H1 (cell line): Measurements from ENCODE around the gene KCTD16. TPM values are rescaled to one million over a fixed set of nuclear protein-coding genes. Genes with fewer than 3 reads are reported as not detected.

Experiments used
- CTCF ChIA-PET: fragments of 300-600 bp; sonication (Branson Sonifier 250); formaldehyde crosslinking; loops from one replicate; lab custom pipeline; 2021; ENCODE audit not compliant: partially characterized antibody; lab: Charles Lee
- POLR2A ChIA-PET: fragments of 300-600 bp; sonication (Branson Sonifier 250); formaldehyde crosslinking; loops from one replicate; lab custom pipeline; 2021; ENCODE audit warnings: inconsistent platforms; ENCODE audit not compliant: partially characterized antibody; lab: Charles Lee
- DNase-seq, 2 experiments: peaks; one replicate each; pipeline versions ENCODE4 v3.0.0 to v3.0.0-alpha.2; 2010 to 2022; ENCODE audit warnings: low spot score in 2 of 2, low read depth in 1 of 2, mixed read lengths in 1 of 2
- FAIRE-seq: peaks from 2 replicates; lab custom pipeline; 2011; peaks lifted over from hg19 to GRCh38; lab: Jason Lieb, UNC
- H2AFZ ChIP-seq: 2 replicates; pipeline ENCODE4 v1.8.1; 2012; ENCODE audit warnings: low read length, inconsistent platforms
- H2AK5ac ChIP-seq: 2 replicates; pipeline ENCODE4 v1.6.1; 2013; ENCODE audit warnings: low read depth, low read length
- H2BK120ac ChIP-seq: replicated peaks from 2 replicates; pipeline ENCODE3; 2013; ENCODE audit warnings: low read depth, low read length, inconsistent platforms
- H2BK12ac ChIP-seq: 2 replicates; pipeline ENCODE4 v1.6.1; 2013; ENCODE audit warnings: low read depth, low read length
- H2BK15ac ChIP-seq: 2 replicates; pipeline ENCODE4 v1.6.1; 2013; ENCODE audit warnings: low read length
- H2BK20ac ChIP-seq: 2 replicates; pipeline ENCODE4 v1.6.1; 2013; ENCODE audit warnings: low read length
- H2BK5ac ChIP-seq: 2 replicates; pipeline ENCODE4 v1.6.1; 2013; ENCODE audit warnings: low read depth, low read length
- H3K14ac ChIP-seq: 2 replicates; pipeline ENCODE4 v1.6.1; 2013; ENCODE audit warnings: inconsistent platforms; ENCODE audit not compliant: insufficient read length
- H3K18ac ChIP-seq: 2 replicates; pipeline ENCODE4 v1.6.1; 2013; ENCODE audit warnings: low read length; ENCODE audit errors: extremely low read depth
- H3K23ac ChIP-seq: 2 replicates; pipeline ENCODE4 v1.6.1; 2013; ENCODE audit warnings: inconsistent platforms; ENCODE audit not compliant: insufficient read length
- H3K23me2 ChIP-seq: 2 replicates; pipeline ENCODE4 v1.6.1; 2013; ENCODE audit warnings: low read depth, low read length
- H3K27ac ChIP-seq: 2 replicates; pipeline ENCODE4 v1.6.1; 2011; ENCODE audit warnings: low read depth, low read length, inconsistent platforms
- H3K27me3 ChIP-seq, 4 experiments: replicated peaks in 1 of 4; 1 replicate in 1 of 4; 2 replicates in 3 of 4; pipeline versions ENCODE4 v1.6.1 to v1.8.1; 2011 to 2013; ENCODE audit warnings: low read length in 3 of 4, mild to moderate bottlenecking in 3 of 4, inconsistent platforms in 2 of 4, mixed read lengths in 2 of 4, moderate library complexity in 1 of 4; ENCODE audit not compliant: control insufficient read depth in 3 of 4, insufficient read depth in 3 of 4; ENCODE audit errors: extremely low read depth in 1 of 4
- H3K36me3 ChIP-seq, 4 experiments: 2 replicates each; pipeline versions ENCODE4 v1.6.1 to v1.8.1; 2011 to 2013; ENCODE audit warnings: mild to moderate bottlenecking in 4 of 4, low read length in 3 of 4, moderate library complexity in 2 of 4, control low read depth in 1 of 4, inconsistent platforms in 1 of 4; ENCODE audit not compliant: insufficient read depth in 4 of 4, control insufficient read depth in 2 of 4
- H3K4ac ChIP-seq: replicated peaks from 2 replicates; pipeline ENCODE3; 2013; ENCODE audit warnings: low read length, low read depth, mixed read lengths, inconsistent platforms; ENCODE audit not compliant: insufficient read length
- H3K4me1 ChIP-seq, 4 experiments: replicated peaks in 1 of 4; 1 replicate in 1 of 4; 2 replicates in 3 of 4; pipeline versions ENCODE4 v1.6.1 to v1.8.1; 2011 to 2013; ENCODE audit warnings: low read length in 3 of 4, inconsistent platforms in 2 of 4, mixed read lengths in 1 of 4; ENCODE audit not compliant: insufficient read depth in 4 of 4, control insufficient read depth in 3 of 4
- H3K4me2 ChIP-seq, 2 experiments: 2 replicates each; pipeline versions ENCODE4 v1.6.1 to v1.8.1; 2011 to 2013; ENCODE audit warnings: low read depth in 2 of 2, low read length in 2 of 2, control low read depth in 1 of 2, inconsistent platforms in 1 of 2, mild to moderate bottlenecking in 1 of 2; ENCODE audit not compliant: insufficient read depth in 1 of 2
- H3K4me3 ChIP-seq, 4 experiments: fragments of 200-600, 300-600 bp in 1 of 4; sonication (generic), shearing (Covaris generic), sonication (Bioruptor Twin) in 1 of 4; 2 replicates each; pipeline versions ENCODE4 v1.5.1 to v1.8.1; 2011 to 2016; ENCODE audit warnings: low read length in 4 of 4, low read depth in 3 of 4, control low read depth in 2 of 4, inconsistent platforms in 2 of 4, mild to moderate bottlenecking in 2 of 4, mixed read lengths in 1 of 4, moderate library complexity in 1 of 4; ENCODE audit not compliant: insufficient read depth in 2 of 4; ENCODE audit errors: extremely low read depth in 1 of 4
- H3K56ac ChIP-seq: replicated peaks from 2 replicates; pipeline ENCODE3; 2013; ENCODE audit warnings: low read depth, mild to moderate bottlenecking, mixed read lengths, low read length, inconsistent platforms; ENCODE audit not compliant: insufficient read length
- H3K79me1 ChIP-seq: 2 replicates; pipeline ENCODE4 v1.6.1; 2013; ENCODE audit warnings: low read depth, low read length, control low read depth
- H3K79me2 ChIP-seq, 2 experiments: 2 replicates each; pipeline versions ENCODE4 v1.6.1 to v1.8.1; 2012 to 2013; ENCODE audit warnings: low read length in 2 of 2, mild to moderate bottlenecking in 2 of 2, inconsistent platforms in 1 of 2; ENCODE audit not compliant: insufficient read depth in 2 of 2, control insufficient read depth in 1 of 2
- H3K9ac ChIP-seq, 4 experiments: replicated peaks in 1 of 4; 1 replicate in 1 of 4; 2 replicates in 3 of 4; pipeline versions ENCODE4 v1.6.1 to v1.8.1; 2011 to 2013; ENCODE audit warnings: low read depth in 3 of 4, low read length in 3 of 4, control low read depth in 2 of 4, mild to moderate bottlenecking in 2 of 4, moderate library complexity in 2 of 4, inconsistent platforms in 1 of 4; ENCODE audit errors: extremely low read depth in 1 of 4
- H3K9me3 ChIP-seq, 2 experiments: 2 replicates each; pipeline versions ENCODE4 v1.6.1 to v1.8.1; 2012 to 2013; ENCODE audit warnings: mild to moderate bottlenecking in 2 of 2, moderate library complexity in 2 of 2, control low read depth in 1 of 2, inconsistent platforms in 1 of 2, low read depth in 1 of 2, low read length in 1 of 2, mixed read lengths in 1 of 2; ENCODE audit not compliant: insufficient read depth in 2 of 2
- H4K20me1 ChIP-seq, 2 experiments: replicated peaks in 1 of 2; 2 replicates each; pipeline versions ENCODE3 to v1.8.1; 2011 to 2013; ENCODE audit warnings: inconsistent platforms in 2 of 2, low read length in 2 of 2, mild to moderate bottlenecking in 1 of 2; ENCODE audit not compliant: insufficient read depth in 2 of 2, control insufficient read depth in 1 of 2
- H4K5ac ChIP-seq: 2 replicates; pipeline ENCODE4 v1.6.1; 2013; ENCODE audit warnings: low read length, low read depth, mixed read lengths, inconsistent platforms; ENCODE audit not compliant: insufficient read length
- H4K8ac ChIP-seq: 2 replicates; pipeline ENCODE4 v1.8.0; 2013; ENCODE audit warnings: mild to moderate bottlenecking, moderate library complexity, low read length, inconsistent platforms; ENCODE audit not compliant: insufficient read depth; ENCODE audit errors: extremely low read depth
- H4K91ac ChIP-seq: replicated peaks from 2 replicates; pipeline ENCODE3; 2013; ENCODE audit warnings: low read length, mixed read lengths, inconsistent platforms; ENCODE audit not compliant: insufficient read length
- BACH1 ChIP-seq: IDR thresholded peaks from 2 replicates; pipeline ENCODE4 v1.6.1; 2012; ENCODE audit warnings: low read length, improper control_type of control experiment
- BCL11A ChIP-seq, 2 experiments: IDR thresholded peaks; one replicate each; pipeline ENCODE4 v1.6.1; 2011; ENCODE audit warnings: low read depth in 2 of 2, low read length in 2 of 2, mild to moderate bottlenecking in 2 of 2
- CBX5 ChIP-seq: fragments of 300-800, 300-1000 bp; sonication (generic); IDR thresholded peaks from 2 replicates; pipeline ENCODE4 v1.7.1; 2016; ENCODE audit warnings: antibody characterized with exemption, low read length, low read depth
- CEBPB ChIP-seq: IDR thresholded peaks from 2 replicates; pipeline ENCODE4 v1.6.1; 2012; ENCODE audit warnings: low read depth, low read length
- EZH2 ChIP-seq: fragments of 200-600 bp; sonication (generic); IDR thresholded peaks from 2 replicates; pipeline ENCODE4 v1.7.1; 2012; ENCODE audit warnings: low read depth, mild to moderate bottlenecking, moderate library complexity, low read length, inconsistent platforms; ENCODE audit not compliant: severe bottlenecking
- GABPA ChIP-seq: IDR thresholded peaks from 2 replicates; pipeline ENCODE4 v1.6.1; 2011; ENCODE audit warnings: mild to moderate bottlenecking, low read length, moderate library complexity, borderline replicate concordance; ENCODE audit not compliant: insufficient read depth
- POU5F1 ChIP-seq: IDR thresholded peaks from 2 replicates; pipeline ENCODE4 v1.6.1; 2011; ENCODE audit warnings: low read depth, mild to moderate bottlenecking, low read length, moderate library complexity
- RFX5 ChIP-seq: IDR thresholded peaks from 2 replicates; pipeline ENCODE4 v1.6.1; 2011; ENCODE audit warnings: low read depth, low read length, improper control_type of control experiment, borderline replicate concordance
- SP4 ChIP-seq: IDR thresholded peaks from 2 replicates; pipeline ENCODE4 v1.6.1; 2012; ENCODE audit warnings: low read length, inconsistent platforms
- TAF1 ChIP-seq: IDR thresholded peaks from 2 replicates; pipeline ENCODE4 v1.6.1; 2011; ENCODE audit warnings: mild to moderate bottlenecking, low read depth, low read length
- TAF7 ChIP-seq: optimal IDR thresholded peaks from 2 replicates; pipeline ENCODE3; 2011; ENCODE audit warnings: low read depth, mild to moderate bottlenecking, inconsistent platforms, low read length, moderate library complexity, borderline replicate concordance
- WGBS, 2 experiments: shearing (Covaris generic) in 1 of 2; methylation state at CpG; one replicate each; pipeline versions ENCODE4 v1.1.6 to v1.1.7; 2013 to 2015; ENCODE audit warnings: low lambda C conversion rate in 2 of 2, mixed read lengths in 2 of 2, inconsistent platforms in 1 of 2, low coverage in 1 of 2, missing lambda C conversion rate in 1 of 2; ENCODE audit not compliant: insufficient replicate concordance in 2 of 2, insufficient coverage in 1 of 2, insufficient read length in 1 of 2; ENCODE audit errors: extremely low coverage in 1 of 2, missing lambda C conversion rate in 1 of 2; 5-methylcytosine and 5-hydroxymethylcytosine counted together
- polyA plus RNA-seq, 7 experiments: library from polyadenylated mRNA; depleted of rRNA in 3 of 7; stranded (reverse) in 5 of 7; unstranded in 2 of 7; fragments of >200 nt in 5 of 7; fragments of 200-250 nt in 2 of 7; gene quantifications; 1 replicate in 5 of 7; 2 replicates in 1 of 7; 4 replicates in 1 of 7; pipeline versions ENCODE4 v1.2.1 to v1.2.3, GENCODE V29; 2011 to 2013; ENCODE audit warnings: missing spikeins in 2 of 7, mixed read lengths in 2 of 7
- total RNA-seq: library from RNA; stranded (reverse); fragmentation: NEBNext Ultra II Directional; extraction: Animal tissue kit (Norgen Biotek cat#: 25700); gene quantifications from 2 replicates; pipeline ENCODE4 v1.2.1, GENCODE V29; 2021
- TF ChIP-seq, protein P1 (sequence below): IDR thresholded peaks from 2 replicates; pipeline ENCODE4 v1.6.1; 2011; ENCODE audit warnings: low read length, improper control_type of control experiment
- TF ChIP-seq, protein P2 (sequence below): IDR thresholded peaks from 2 replicates; pipeline ENCODE4 v1.6.1; 2012; ENCODE audit warnings: inconsistent platforms

The KCTD16 gene
- total and polyA plus RNA-seq, 2 of the 8 experiments (the other 6 are each of a cell fraction or from before 2014, with no cell fraction given) = 0.03 to 0.24 TPM

DNA sequence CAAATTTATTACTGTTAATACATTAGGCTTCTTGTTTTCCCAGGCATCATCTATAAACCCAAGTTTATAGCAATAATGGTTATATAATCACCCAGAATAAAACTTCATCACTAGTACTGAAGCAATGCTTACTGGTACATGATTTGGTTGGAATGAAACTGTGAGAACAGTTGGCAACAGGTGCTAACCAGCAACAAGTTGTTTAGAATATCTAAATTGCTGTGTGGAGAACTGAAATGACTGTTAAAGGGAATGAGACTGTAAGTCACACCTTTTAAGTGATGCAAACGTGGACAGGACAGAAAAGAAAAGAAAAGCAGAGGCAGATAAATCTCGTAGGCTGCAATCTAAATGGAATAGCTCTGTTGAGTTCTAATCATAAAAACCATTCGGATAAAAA is 2.7 kb upstream of the KCTD16 start:
- Histone ChIP-seq H3K14ac (no peak overlapping the region), H3K23me2 (peaks cover 3% of the 10 kb centered on the region; the same call in 1 of the 2 replicates), H3K4me1 (peaks cover 0 to 5% (median 0%) of the 10 kb centered on the region in 4 experiments; a peak in 2 of 7 replicates), H3K4me3 (no peak overlapping the region), H3K27me3 (no peaks in the 10 kb centered on the region), H3K79me2 (peaks cover 0 to 23% of the 10 kb centered on the region in 2 experiments; a peak in 2 of 4 replicates), H2BK15ac (no peak overlapping the region), H2BK20ac (no peak overlapping the region), H4K20me1 (no peaks in the 10 kb centered on the region), H2AFZ (no peak overlapping the region), H4K8ac (no peak overlapping the region), H3K27ac (no peak overlapping the region), H3K23ac (no peak overlapping the region), H2BK5ac (no peak overlapping the region), H3K79me1 (0 out of 2 replicates have a peak, but pooled peaks cover 2% of the 10 kb centered on the region), H3K9ac (no peak overlapping the region), H3K36me3 (peaks cover 9 to 47% (median 13%) of the 10 kb centered on the region in 4 experiments), H3K18ac (no peak overlapping the region), H3K56ac (no peak overlapping the region), H2BK120ac (no peak overlapping the region), H3K4ac (no peak overlapping the region), H3K4me2 (no peak overlapping the region), H4K91ac (no peak overlapping the region), H3K9me3 (no peaks in the 10 kb centered on the region), H2BK12ac (no peak overlapping the region), H2AK5ac (no peak overlapping the region), H4K5ac (no peak overlapping the region)
- 85% methylated on average over 3 of the region's 3 CpGs; no CpG with 5 or more reads in 1 of the 2 experiments for WGBS, 2 experiments
- no peak for FAIRE-seq
- ChIA-PET CTCF (no interaction called here), POLR2A (no interaction called here)
- no peak for DNase-seq
- TF ChIP-seq CEBPB (no peak), TAF7 (no peak), RFX5 (no peak), BCL11A (IDR thresholded peaks at IDR 0.05; ENCODE audit: low read depth in 2 of 2, low read length in 2 of 2) (no peak), POU5F1 (no peak), BACH1 (no peak), EZH2 (no peak), TAF1 (no peak), SP4 (no peak), GABPA (no peak), CBX5 (no peak)
- TF ChIP-seq, protein P1, sequence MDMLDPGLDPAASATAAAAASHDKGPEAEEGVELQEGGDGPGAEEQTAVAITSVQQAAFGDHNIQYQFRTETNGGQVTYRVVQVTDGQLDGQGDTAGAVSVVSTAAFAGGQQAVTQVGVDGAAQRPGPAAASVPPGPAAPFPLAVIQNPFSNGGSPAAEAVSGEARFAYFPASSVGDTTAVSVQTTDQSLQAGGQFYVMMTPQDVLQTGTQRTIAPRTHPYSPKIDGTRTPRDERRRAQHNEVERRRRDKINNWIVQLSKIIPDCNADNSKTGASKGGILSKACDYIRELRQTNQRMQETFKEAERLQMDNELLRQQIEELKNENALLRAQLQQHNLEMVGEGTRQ = no peak
- TF ChIP-seq, protein P2, sequence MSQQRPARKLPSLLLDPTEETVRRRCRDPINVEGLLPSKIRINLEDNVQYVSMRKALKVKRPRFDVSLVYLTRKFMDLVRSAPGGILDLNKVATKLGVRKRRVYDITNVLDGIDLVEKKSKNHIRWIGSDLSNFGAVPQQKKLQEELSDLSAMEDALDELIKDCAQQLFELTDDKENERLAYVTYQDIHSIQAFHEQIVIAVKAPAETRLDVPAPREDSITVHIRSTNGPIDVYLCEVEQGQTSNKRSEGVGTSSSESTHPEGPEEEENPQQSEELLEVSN = no peak
